ENCODE measurements around the gene CLDN7.
A peak's percentile ranks its signal among the peaks of the same experiment; 100 is the strongest.

Gene CLDN7

DNA sequence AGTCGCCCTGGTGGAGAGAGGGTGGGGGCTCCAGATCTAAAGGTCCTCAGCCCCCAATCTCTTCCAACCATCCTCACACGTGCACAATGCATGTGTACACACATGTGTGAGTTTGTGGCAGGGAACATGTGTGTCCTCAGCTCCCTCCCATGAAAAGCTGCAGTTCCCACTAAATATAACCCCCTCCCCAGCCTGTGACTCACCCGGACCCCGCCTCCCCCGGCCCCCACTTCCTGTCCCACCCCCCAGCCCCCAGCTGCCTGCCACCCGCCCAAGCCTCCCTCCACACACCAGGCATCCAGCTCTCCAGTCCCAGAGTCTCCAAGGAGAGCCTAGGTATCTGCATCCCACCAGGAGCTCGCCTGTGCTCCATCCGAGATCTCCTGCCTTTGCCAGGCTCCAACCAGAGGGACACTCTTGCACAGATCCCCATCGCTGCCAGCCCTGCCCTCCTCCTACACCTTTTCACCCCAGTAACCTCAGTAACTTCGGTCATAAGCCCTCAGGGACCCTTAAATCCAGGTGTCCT is 46.6 kb downstream of the CLDN7 start:
- peak overlapping the region; percentile 65 for H3K27ac ChIP-seq
- TF ChIP-seq, protein P1, sequence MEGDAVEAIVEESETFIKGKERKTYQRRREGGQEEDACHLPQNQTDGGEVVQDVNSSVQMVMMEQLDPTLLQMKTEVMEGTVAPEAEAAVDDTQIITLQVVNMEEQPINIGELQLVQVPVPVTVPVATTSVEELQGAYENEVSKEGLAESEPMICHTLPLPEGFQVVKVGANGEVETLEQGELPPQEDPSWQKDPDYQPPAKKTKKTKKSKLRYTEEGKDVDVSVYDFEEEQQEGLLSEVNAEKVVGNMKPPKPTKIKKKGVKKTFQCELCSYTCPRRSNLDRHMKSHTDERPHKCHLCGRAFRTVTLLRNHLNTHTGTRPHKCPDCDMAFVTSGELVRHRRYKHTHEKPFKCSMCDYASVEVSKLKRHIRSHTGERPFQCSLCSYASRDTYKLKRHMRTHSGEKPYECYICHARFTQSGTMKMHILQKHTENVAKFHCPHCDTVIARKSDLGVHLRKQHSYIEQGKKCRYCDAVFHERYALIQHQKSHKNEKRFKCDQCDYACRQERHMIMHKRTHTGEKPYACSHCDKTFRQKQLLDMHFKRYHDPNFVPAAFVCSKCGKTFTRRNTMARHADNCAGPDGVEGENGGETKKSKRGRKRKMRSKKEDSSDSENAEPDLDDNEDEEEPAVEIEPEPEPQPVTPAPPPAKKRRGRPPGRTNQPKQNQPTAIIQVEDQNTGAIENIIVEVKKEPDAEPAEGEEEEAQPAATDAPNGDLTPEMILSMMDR (IDR thresholded peaks at IDR 0.05) = no peak
- no peak for TF ChIP-seq ZFX (IDR thresholded peaks at IDR 0.05; ENCODE audit: borderline replicate concordance)

DNA sequence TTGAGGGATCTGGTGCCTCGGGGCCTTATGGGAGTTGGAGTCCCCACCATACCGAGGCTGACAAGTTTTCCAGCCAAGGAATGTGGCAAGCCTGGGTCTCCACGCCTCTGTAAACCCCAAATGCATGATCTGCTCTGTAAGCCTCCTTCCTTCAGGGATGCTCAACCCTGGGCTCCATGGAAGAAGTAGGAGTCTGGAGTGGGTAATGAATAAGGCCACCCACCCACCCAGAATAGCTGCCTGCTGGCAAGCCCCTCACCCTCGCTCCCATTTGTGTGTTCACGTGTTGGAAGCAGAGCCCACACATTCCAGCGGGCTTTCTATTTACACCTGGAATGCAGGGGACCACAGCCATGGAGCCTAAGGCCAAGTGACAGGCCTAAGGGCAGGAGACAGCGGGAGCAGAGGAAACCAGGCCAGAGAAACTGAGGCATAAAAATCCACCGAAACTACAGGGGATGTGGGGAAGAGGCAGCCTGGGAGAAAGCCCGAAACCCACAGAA is 47.1 kb downstream of the CLDN7 start:
- TF ChIP-seq, protein P1 (IDR thresholded peaks at IDR 0.05) = 0 out of 2 replicates have a peak, but pooled peaks have one; percentile 4
- no peak for TF ChIP-seq ZFX (IDR thresholded peaks at IDR 0.05; ENCODE audit: borderline replicate concordance)
- H3K27ac ChIP-seq = peak overlapping the region; percentile 65

DNA sequence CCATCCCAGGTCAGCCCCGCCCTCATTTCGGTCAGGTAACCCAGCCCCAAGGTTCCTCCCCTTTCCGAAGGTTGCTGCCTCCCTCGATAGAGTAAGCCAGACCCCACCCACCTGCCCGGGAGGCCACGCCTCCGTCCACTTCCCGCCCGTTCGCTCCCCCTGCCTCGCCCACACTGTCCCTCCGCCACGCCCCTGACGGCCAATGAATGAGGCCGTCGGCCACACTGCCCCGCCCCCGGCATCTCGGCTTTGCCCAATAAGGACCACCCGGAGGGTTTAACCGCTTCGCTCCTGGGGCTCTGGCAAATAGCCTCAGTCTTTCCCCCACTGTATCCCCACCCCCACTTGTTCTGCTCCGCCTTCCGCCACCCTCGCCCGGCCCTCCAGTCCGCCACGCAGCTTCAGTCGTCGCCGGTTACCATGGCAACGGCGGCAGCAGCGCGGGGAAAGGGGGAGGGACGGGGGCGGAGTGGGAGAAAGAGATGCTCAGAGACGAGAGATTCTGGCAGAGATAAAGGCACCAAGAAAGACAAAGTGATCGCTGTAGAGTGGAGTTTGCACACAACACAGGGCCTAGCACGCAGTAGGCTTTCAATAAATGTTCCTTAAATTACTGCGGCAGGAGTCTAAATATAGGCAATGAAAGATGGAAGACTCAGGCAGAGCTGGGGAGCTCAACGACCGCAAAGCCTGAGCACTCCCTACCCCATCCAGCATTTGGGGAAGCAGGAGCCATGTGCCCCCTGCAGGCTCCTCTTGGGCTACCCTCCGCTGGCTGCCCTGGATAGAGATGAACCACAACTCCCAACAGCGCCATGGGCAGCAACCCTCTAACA is 47.8 kb downstream of the CLDN7 start:
- TF ChIP-seq, protein P1 (IDR thresholded peaks at IDR 0.05) = peak; percentile 58
- no peak for TF ChIP-seq ZFX (IDR thresholded peaks at IDR 0.05; ENCODE audit: borderline replicate concordance)
- peak overlapping the region; percentile 65 for H3K27ac ChIP-seq

DNA sequence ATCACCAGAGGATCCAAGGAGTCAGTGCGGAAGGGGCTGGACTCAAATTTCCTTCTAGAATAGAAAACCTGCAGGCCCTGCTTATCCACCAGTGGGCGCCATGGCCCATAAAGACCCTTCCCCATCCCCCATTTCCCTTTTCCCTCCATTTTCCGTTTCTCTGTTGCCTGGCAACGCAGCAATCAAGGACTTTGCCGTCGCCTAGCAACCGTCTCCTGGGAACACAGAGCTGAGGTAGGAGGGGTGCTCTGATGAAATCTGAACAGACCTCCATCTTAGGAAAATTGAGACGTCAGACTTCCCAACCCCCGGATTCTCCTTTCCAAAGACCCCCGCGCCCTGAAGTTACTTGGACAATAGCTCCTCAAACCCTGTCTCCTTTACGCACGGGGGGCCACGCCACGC is 48.4 kb downstream of the CLDN7 start:
- TF ChIP-seq, protein P1 (IDR thresholded peaks at IDR 0.05) = peak; percentile 35
- TF ChIP-seq ZFX (IDR thresholded peaks at IDR 0.05; ENCODE audit: borderline replicate concordance) = no peak
- H3K27ac ChIP-seq = peak overlapping the region; percentile 65; the same call in 1 of the 2 replicates

DNA sequence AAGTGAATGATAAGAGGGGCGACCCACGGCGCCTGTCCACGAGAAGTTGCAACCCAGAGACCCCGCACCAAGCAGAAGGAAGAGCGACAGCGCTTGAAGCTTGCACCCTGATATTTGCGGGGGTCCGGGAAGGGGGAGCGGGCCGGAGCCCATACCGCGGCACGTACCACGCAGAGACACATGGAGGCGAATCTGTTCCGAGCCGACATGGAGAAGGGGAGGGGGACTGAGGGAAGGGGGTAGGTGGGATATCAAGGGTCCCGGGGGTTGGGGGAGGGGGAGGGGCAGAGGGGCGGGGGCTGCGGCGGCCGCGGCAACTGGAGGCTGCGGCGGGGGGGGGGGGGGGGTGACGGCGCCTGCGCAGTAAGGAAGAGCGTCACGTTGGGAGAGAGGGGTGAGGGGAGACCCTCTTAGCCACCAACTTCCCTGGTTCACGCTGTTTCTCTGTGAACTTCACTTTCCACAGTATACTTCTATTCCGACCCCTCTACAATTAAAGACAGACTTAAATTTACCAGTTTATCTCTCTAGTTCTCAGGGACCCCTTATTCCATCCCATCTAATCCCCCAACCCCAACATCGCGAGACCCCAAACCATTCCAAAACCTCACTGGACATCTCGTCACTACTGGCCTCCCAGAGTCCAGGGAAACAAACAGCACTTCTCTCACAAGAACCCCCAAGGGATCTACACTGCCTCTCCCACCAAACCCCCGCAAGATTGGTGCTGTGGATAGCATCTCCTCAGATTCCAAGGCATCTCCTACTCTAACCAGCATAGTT is 50.6 kb downstream of the CLDN7 start:
- TF ChIP-seq ZFX (IDR thresholded peaks at IDR 0.05; ENCODE audit: borderline replicate concordance) = no peak
- TF ChIP-seq, protein P1 (IDR thresholded peaks at IDR 0.05) = no peak
- H3K27ac ChIP-seq = no peak overlapping the region

Measured in 22Rv1 (cell line).